ENCODE results near the gene PODXL.

GRCh38 chr7:131522325-131522930, 34.0 kb downstream of the PODXL start:
- no peak for TF ChIP-seq CTCF (IDR thresholded peaks at IDR 0.05; ENCODE audit: low read length)
- TF ChIP-seq EZH2 (IDR thresholded peaks at IDR 0.05; ENCODE audit: borderline replicate concordance, low read length) = no peak
